Measurements from ENCODE around the gene HGS. TPM values are rescaled to one million over a fixed set of nuclear protein-coding genes. Genes with fewer than 3 reads are reported as not detected.

HGS gene
- total RNA-seq, 4 donors from 2014 or later = 91.0 to 181 (median 107) TPM

GRCh38 chr17:81683208-81683583 is 615 bp upstream of the HGS start:
- Histone ChIP-seq H3K27ac (peak overlapping the region; percentile 93), H3K4me1 (peaks cover 36% of the 10 kb centered on the region), H3K4me3 (peak overlapping the region; percentile 70), H3K27me3 (no peaks in the 10 kb centered on the region), H3K36me3 (peaks cover 29% of the 10 kb centered on the region), H3K9me3 (no peaks in the 10 kb centered on the region)
- no peak for TF ChIP-seq POLR2A (IDR thresholded peaks at IDR 0.05)
- TF ChIP-seq, protein P1, sequence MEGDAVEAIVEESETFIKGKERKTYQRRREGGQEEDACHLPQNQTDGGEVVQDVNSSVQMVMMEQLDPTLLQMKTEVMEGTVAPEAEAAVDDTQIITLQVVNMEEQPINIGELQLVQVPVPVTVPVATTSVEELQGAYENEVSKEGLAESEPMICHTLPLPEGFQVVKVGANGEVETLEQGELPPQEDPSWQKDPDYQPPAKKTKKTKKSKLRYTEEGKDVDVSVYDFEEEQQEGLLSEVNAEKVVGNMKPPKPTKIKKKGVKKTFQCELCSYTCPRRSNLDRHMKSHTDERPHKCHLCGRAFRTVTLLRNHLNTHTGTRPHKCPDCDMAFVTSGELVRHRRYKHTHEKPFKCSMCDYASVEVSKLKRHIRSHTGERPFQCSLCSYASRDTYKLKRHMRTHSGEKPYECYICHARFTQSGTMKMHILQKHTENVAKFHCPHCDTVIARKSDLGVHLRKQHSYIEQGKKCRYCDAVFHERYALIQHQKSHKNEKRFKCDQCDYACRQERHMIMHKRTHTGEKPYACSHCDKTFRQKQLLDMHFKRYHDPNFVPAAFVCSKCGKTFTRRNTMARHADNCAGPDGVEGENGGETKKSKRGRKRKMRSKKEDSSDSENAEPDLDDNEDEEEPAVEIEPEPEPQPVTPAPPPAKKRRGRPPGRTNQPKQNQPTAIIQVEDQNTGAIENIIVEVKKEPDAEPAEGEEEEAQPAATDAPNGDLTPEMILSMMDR (IDR thresholded peaks at IDR 0.05) = no peak
- no peak for TF ChIP-seq EP300 (IDR thresholded peaks at IDR 0.05)
- no peak for TF ChIP-seq POLR2AphosphoS5 (IDR thresholded peaks at IDR 0.05)
- DNase-seq (ENCODE audit: low spot score in 2 of 2) = no peak
- 0% methylated on average over 11 of the region's 37 CpGs for WGBS

DNA sequence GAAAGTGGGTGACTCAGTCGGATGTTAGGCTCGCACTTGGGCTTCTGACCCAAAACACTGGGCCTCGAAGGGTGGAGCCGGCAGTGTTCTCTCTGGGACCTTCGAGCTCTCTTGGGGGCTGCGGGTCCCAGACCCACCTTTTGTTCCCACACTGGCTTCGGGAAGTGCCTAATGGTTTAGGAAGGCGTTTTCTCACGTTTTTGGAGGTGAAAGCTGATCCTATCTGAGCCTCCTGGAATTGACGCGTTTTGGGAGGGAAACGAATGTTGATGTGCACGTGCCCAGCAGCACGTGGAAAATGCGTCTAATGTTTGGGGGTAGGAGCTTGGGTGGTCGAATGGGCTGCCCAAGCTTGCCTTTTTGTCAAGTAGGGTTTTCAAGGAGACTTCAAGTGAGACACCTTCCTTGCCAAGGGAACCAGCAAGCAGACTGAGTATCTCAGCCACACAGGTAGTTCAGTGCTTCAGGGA is 666 bp downstream of the HGS start:
- Histone ChIP-seq H3K4me3 (peak overlapping the region; percentile 70), H3K4me1 (peaks cover 42% of the 10 kb centered on the region), H3K27ac (peak overlapping the region; percentile 93), H3K9me3 (no peaks in the 10 kb centered on the region), H3K27me3 (no peaks in the 10 kb centered on the region), H3K36me3 (peaks cover 42% of the 10 kb centered on the region)
- 1% methylated on average over 12 of the region's 16 CpGs for WGBS
- TF ChIP-seq POLR2AphosphoS5 (IDR thresholded peaks at IDR 0.05) = no peak
- no peak for TF ChIP-seq EP300 (IDR thresholded peaks at IDR 0.05)
- no peak for TF ChIP-seq POLR2A (IDR thresholded peaks at IDR 0.05)
- TF ChIP-seq, protein P1 (IDR thresholded peaks at IDR 0.05) = no peak
- DNase-seq (ENCODE audit: low spot score in 2 of 2) = no peak

- H3K4me1 ChIP-seq = peaks cover 42% of the 10 kb centered on the region
- H3K36me3 ChIP-seq = peaks cover 48% of the 10 kb centered on the region
- H3K27me3 ChIP-seq = no peaks in the 10 kb centered on the region
- TF ChIP-seq POLR2A (IDR thresholded peaks at IDR 0.05) (no peak), POLR2AphosphoS5 (IDR thresholded peaks at IDR 0.05) (no peak), EP300 (IDR thresholded peaks at IDR 0.05) (no peak)
- TF ChIP-seq, protein P1 (IDR thresholded peaks at IDR 0.05) = no peak
- no peaks in the 10 kb centered on the region for H3K9me3 ChIP-seq
- WGBS = 37% methylated on average over 6 of the region's 12 CpGs
- peak overlapping the region; percentile 93 for H3K27ac ChIP-seq
- H3K4me3 ChIP-seq = peak overlapping the region; percentile 70
- DNase-seq (ENCODE audit: low spot score in 2 of 2) = no peak
Observed at GRCh38 chr17:81685108-81685507, 1.3 kb downstream of the HGS start.

DNA sequence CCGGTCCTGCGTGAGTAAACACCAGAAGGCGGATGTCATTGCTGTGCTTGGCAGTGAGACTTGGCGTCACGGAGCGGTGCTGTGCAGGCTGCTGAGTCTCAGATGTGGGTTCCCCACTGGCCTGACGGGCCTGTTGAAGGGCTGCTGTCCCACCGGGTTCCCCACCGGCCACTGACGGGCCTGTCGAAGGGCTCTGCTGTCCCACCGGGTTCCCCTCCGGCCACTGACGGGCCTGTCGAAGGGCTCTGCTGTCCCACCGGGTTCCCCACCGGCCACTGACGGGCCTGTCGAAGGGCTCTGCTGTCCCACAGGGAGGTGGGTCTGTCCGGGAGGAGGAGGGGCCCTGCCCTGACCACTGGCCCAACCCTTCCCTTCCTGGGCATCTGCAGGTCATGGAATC is 2.8 kb downstream of the HGS start:
- WGBS = 95% methylated on average over 16 of the region's 20 CpGs
- no peak overlapping the region for H3K27ac ChIP-seq
- H3K4me3 ChIP-seq = no peak overlapping the region
- peaks cover 42% of the 10 kb centered on the region for H3K4me1 ChIP-seq
- no peak for TF ChIP-seq POLR2AphosphoS5 (IDR thresholded peaks at IDR 0.05)
- TF ChIP-seq, protein P1 (IDR thresholded peaks at IDR 0.05) = no peak
- no peak for TF ChIP-seq EP300 (IDR thresholded peaks at IDR 0.05)
- no peak for TF ChIP-seq POLR2A (IDR thresholded peaks at IDR 0.05)
- peaks cover 58% of the 10 kb centered on the region for H3K36me3 ChIP-seq
- H3K27me3 ChIP-seq = no peaks in the 10 kb centered on the region
- no peak for DNase-seq (ENCODE audit: low spot score in 2 of 2)
- no peaks in the 10 kb centered on the region for H3K9me3 ChIP-seq

DNA sequence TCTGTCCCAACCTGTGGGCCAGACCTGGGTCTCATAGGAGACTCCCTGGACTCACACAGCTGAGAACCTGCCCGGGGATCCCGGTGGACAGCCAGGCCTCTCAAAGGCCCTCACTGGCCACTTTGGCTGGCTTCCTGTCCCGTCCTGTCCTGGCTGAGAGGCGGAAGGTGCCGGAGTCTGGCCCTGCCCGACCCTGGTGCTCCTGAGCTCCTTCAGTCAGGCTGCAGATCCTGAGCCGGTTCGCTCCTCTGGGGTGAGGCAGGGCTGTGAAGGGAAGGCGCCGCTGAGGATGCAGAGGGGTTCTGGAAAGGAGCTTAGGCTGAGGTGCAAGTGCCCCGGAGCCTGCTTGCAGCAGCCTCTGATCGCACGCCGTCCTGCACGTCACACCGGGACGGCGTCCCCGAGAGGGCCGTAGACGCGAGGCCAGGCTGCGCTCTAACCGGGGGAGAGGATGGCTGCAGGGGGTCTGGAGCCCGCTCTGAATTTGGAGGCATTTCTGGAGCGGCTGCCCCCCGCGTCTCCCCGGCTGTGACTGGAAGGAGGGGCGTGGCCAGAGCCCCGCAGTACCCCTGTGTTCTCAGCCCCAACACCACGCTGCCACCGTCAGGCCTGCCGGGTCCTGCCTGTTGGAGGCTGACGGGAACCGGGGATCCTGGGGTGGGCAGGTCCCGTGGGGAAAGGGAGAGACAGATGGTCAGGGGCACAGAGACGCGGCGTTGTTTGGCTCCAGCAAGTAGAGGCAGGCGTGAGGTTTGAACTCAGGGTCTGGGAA is 4.1 kb downstream of the HGS start:
- H3K9me3 ChIP-seq = no peaks in the 10 kb centered on the region
- no peak for DNase-seq (ENCODE audit: low spot score in 2 of 2)
- H3K27ac ChIP-seq = no peak overlapping the region
- no peak overlapping the region for H3K4me3 ChIP-seq
- WGBS = 88% methylated on average over 13 of the region's 41 CpGs
- peaks cover 72% of the 10 kb centered on the region for H3K36me3 ChIP-seq
- TF ChIP-seq EP300 (IDR thresholded peaks at IDR 0.05) (no peak), POLR2A (IDR thresholded peaks at IDR 0.05) (no peak), POLR2AphosphoS5 (IDR thresholded peaks at IDR 0.05) (no peak)
- TF ChIP-seq, protein P1 (IDR thresholded peaks at IDR 0.05) = no peak
- H3K4me1 ChIP-seq = peaks cover 29% of the 10 kb centered on the region
- no peaks in the 10 kb centered on the region for H3K27me3 ChIP-seq
